HG02571 (cell line): ENCODE data around the gene TMEM269.
A peak's percentile ranks its signal among the peaks of the same experiment; 100 is the strongest.

Source experiments
- ATAC-seq: cut with Tn5 transposase; IDR thresholded peaks from one replicate; pipeline ENCODE4 v1.9.1; 2021; ENCODE audit warnings: mild to moderate bottlenecking, moderate library complexity; ENCODE audit not compliant: unreplicated experiment

Gene TMEM269

GRCh38 chr1:42847111-42847595, 62.4 kb downstream of the TMEM269 start:
- ATAC-seq: peak; percentile 3

DNA sequence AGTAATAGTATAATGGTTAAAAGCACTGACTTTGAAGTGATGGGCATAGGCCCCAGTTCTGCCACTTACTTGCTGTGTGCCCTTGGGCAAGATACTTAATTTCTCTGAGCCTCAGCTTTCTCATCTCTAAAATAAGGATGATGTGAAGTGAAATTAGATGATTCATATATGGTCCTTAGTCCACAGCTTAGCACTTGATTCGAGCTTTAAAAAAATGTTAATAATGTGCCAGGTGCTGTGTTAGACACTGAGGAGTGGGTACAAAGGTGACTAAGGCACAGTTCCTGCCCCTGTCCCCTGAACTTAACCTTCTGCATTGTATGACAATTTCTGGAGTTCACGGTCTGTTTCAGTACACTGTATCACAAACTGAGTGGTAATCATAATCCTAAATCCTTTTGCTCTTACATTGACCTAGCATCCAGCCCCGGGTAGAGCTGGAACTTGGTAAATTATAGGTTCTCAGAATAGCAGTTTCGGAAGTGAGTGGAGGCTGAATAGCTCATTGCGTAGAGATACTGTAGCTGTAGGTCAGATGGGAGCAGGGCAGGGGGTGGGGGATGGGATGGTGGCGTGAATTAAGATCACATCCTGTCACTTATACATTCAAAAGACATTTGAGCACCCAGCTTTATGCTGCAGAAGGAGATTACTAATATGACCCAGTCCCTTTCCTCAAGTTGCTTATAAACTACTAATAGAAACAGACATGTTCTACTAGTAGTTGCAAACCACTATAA, 63.1 kb downstream of the TMEM269 start:
- no peak for ATAC-seq

DNA sequence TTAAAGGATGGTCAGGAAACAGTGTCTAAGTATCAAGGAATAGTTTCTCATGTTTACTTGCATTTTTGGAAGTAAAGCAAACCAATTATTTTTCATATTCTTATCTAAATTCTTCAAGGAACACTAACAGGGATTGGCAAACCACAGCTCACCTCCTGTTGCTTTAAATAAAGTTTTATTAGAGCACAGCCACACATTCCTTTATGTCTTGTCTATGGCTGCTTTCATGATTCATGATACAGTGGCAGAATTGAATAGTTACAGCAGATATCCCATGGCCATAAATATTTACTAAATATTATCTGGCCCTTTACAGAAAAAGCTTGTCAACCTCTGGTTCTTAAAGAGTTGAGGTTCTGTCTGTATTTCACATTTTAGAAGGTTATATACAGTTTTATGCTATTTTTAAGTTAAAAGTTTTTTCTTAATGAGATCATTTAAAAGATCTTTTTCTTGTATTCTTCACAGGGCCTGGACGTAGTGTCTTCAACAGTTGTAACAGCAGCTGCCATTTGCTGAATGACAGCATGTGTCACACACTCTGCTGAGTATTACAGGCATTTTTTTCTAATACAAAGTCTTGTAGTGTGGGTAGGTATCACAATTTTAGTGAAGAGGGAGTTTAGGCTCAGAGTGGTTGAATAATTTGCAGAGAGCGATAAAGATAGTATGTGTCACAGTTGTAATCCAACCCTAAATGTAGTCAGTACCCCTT, 64.2 kb downstream of the TMEM269 start:
- no peak for ATAC-seq

- no peak for ATAC-seq
Measured at GRCh38 chr1:42849944-42850343, 65.2 kb downstream of the TMEM269 start.
